DND-41 (cell line): Measurements from ENCODE around the gene AP1S3.

Experiments used
- CTCF ChIP-seq: IDR thresholded peaks from 2 replicates; pipeline ENCODE4 v1.5.1; 2012; ENCODE audit warnings: borderline replicate concordance, low read length, moderate library complexity, mild to moderate bottlenecking; ENCODE audit not compliant: poor library complexity, severe bottlenecking; ENCODE audit errors: extremely low read depth
- EZH2 ChIP-seq: IDR thresholded peaks from 3 replicates; pipeline ENCODE4 v1.6.1; 2012; ENCODE audit warnings: borderline replicate concordance, low read depth, mild to moderate bottlenecking, moderate library complexity, low read length, inconsistent platforms; ENCODE audit not compliant: severe bottlenecking

GRCh38 chr2:223884399-223884798 lies 47.0 kb upstream of the AP1S3 start:
- no peak for TF ChIP-seq CTCF
- no peak for TF ChIP-seq EZH2
